SHP77 (cell line): ENCODE data around the gene CFAP43.

Experiments used
- DNase-seq, 2 experiments: peaks; one replicate each; lab custom pipeline; 2025; lab: John Stamatoyannopoulos, UW

Gene CFAP43

DNA sequence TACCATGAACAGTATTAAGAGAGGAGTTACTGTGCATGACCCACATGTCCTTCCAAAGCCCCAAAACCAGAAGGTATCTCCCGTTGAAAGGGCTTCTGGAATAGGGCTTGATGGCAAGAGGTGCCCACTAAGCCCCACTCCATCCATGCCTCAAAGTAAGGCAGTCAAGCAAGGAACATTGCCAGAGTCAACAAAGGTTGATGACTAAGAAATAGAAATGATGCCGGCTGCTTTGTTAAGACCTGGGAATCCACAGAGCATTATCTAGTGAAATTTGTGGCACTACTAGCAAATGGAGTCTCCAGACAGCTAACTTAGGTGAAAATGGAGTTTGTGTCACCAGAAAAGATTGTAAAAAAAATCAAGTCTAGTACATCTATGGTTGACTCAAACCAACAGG is 104.0 kb downstream of the CFAP43 start:
- DNase-seq = no peak

DNA sequence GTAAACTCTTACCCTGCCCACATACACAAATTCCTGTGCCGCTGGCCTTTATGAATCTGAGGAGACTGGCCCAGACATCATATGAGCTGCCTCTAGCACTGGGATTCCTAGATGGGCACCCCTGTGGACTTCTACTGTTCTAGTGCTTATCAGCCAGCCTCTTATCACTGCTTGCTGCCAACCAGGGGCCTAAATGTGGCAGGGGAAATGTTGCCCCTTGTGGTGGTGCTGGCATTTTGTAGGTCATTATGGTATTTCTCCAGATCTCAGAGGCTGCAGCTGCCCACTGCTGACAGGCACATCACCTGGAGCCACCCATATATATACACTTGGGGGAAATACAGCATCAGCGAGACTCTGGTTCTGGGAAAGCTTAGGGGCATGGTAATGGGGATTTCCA is 104.8 kb downstream of the CFAP43 start:
- DNase-seq = peak; percentile 39 to 42

DNA sequence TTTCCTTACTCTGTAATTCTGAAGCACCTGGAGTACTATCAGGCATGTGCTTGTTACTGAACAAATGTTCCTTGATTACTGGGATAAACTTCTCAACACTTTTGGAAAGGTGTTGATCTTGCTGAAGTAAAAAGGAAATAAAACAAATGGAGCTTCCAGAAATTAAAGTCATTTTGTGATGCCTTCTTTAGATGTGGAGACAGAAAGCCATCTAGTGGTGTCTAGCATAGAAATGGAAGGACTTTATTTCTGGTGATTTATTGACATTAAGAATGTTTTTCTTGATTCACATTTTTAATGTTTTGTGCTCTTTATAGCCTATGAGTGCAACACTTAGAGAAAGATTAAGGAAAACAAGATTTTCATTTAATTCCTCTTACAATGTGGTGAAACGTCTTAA is 108.8 kb downstream of the CFAP43 start:
- no peak for DNase-seq

DNA sequence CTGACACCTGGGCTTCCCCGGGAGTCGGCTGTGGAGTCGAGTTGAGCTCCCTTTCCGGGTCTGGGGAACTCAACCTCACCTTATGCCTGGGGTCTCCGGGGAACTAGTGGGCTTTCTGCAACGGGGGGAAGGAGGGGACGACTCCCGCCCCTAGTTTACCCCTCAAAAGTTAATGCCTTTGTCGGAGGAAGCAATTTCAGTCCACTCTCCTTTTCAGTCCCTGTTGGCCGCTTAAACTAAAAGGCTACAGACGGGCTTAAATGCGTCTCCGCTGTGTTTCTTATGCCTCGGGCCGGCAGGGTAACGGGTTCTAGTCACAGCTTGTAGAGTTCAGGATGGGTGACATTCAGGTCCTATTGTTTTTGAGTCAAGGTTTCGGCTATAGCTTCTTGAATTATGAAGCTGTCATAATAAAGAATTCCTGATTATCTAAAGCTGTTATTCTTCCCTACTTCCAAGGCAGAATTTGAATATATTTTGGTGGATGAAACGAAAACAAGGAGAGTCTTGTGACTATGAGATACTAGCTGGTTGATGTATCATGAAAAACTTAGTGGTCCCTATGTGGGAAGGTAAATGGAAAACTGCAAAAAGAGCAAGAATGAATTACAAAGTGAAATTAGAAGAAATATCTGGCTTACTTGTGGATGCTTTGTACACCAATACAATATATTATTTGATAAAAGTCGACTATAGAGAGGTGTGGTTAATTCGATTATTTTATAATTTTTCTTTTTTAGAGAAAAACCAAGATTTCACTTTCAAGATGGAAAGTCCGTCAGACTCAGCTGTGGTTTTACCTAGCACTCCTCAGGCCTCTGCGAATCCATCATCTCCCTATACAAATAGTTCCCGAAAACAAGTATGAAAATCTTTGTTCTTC is 109.7 kb downstream of the CFAP43 start:
- DNase-seq = peak in 1 of 2 experiments; percentile 55

DNA sequence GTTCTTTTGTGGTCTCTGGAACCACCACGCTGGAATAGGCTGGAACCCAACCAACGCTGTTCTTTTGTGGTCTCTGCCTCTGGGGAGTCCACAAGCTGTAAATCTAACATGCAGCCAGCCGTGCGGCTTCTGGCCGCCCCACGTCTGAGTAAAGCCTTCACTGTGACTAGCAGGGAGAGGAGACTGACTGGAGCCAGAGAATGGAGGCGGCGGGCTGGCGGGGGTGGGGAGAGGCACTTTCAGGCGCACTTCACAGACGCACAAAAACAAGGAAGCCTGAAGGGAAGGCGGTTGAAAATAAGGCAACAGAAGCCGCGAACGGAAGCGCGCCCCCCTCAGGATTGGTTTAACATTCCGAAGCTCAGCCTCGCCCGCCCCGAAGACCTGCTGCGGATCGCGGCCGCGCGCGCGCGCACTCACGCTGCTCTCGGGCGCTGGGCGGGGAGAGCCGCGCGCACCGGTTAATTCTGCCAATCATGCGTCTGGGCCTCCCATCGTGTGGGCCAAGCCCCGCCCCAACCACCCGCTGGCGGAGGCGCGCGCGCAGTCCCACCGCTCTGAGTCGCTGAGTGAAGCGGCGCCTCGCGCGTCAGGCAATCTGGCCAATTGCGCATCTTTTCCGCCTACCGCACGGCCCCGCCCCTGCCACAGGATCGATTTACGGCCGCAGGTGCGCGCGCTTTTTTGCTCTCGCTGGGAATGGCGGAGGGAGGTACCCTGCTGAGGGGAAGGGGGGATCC is 110.5 kb downstream of the CFAP43 start, which contains the start of gene SFR1:
TSS of gene SFR1 (plus strand) at position 687 of the 740 bp plus-strand sequence. CDS start at position 700, 13 bp downstream.
- DNase-seq = peak; percentile 97 to 99

DNA sequence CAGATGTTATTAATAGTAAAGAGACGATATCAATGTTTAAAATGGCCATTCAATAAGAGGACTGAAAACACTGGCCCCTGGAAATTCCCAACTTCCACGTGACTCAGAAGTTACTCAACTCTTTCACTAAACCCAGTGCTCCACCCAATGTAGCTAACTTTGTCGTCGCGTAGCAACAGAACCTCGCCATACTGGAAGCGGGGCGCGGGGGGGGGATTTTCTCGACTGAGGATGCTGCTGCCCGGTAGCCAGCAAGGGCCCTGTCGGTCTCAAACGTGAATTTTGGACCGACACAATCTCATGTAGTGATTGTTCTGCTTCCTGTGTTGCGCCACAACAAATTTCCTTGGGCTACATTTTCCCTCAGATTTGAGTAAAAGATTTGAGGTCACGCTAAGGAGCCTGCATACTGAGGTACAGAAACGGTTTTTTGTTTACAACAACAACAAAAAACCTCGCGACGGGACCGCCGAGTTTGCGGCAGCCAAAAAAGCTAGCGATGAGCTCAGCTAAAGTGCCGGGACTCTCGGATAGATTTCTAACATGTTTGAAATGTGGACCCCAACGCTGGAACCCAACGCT is 111.2 kb downstream of the CFAP43 start:
- DNase-seq = peak; percentile 53 to 64

DNA sequence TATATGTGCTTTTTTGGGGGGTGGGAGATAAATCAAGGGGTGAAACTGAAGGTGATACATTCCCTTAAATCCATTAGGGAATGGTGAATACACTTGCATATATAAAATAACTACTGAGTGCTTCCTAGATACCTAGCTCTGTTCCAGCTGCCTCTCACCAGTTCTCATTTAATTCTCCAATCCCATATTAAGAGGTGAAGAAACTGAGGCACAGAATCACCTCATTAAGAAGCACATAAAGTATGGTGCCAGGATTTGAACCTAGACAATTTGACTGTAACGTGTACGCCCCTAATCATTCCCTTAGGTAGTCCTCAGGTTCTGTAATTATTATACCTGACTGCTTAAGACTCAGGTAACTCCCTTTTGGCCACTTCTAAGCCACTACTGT is 111.7 kb downstream of the CFAP43 start:
- DNase-seq = no peak

DNA sequence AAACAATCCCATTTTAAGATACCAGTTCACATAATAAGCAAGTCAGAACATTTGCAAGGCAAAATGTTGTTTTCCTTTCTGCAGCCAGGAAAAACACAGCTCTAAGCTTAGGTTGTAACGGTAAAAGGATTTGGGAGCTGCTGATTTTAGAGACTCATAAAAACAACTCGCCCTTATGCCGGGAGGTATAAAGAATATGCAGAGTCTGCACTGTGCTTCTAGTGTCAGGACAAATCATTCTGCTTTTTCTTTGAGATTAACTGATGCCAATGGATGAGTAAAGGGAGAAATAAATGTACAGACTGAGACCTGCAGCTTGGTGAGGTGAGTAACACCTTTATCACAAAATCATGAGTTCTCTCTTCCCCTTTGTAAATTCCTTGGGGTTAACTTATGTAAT is 112.2 kb downstream of the CFAP43 start:
- no peak for DNase-seq

DNA sequence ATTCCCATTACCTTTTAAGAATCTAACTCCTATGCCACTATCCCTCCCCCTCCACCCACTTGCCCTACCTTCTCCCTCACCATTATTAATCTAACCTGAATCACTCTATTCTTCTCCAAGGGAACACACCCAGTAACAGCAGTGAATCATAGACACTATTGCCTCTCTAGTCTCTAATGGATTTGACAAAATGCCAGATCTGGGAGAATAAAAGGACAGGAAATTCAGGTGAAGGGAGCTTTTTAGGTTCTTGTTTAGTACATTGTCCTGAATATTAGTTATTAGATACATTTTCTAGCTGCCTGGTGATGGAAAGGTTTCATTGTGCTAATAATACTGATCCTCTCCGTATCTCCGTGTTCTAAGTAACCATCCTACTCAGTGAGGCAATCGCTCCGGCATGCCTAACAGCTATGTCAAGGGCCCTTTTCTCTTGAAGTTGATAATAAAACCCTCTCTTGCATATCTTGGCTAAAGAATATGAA is 114.3 kb downstream of the CFAP43 start:
- no peak for DNase-seq

DNA sequence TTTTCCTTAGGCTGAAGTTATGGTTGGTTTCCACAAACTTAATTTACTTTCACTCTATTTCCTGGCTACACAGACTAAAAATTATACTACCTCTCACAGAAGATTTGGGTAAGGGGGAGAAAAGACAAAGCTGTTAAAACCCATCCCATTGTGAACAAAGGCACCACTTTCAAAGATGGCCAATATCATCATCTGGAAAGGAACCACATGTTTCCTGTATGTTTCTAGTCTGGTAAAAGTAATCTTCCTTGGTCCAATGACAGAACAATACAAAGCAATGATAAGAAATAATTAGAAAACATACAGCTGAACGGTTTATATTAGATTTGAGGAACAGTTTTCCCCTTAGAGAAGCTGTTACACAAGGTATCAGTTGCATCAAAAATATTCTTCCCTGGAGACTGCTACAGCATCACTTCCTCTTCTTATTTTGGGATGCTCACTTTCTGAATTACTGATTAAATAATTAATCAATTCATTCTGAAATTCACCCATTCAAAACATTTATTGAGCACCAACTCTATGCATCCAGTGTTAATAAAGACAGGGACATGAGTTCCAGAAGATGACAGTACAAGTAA is 118.7 kb downstream of the CFAP43 start:
- DNase-seq = no peak

DNA sequence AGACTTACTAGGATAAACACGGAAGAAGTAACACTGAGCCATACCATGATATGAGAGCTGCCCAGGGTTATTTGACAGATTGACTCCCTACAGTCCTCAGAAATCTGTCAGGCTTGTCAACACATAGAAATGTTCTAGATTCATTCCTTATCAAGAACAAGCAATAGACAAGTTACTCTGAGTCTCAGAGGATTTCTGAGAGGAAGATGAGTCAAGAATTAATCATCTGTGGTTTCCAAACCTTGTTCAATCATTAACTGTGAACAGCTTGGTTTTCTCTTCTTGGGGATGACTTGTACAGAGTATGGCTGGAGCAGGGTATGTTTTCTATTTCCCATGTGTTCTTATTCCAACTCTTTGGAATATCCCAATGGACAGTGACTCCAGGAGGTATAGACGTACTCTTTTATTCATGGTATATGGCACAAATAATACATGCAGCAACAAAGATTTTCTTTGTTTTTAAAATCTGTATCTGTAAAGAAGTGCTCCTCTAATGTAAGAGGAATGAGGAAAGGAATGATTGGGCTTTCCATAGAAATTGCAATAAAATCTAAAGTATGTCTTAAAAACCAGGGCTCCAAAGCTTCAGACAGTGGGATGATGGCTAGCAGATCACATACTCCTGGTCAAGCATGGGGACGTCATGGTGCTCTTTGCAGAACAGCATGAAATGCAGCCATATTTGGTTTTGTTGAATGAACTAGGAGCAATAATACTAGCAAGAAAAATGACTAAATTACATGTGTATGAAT is 122.1 kb downstream of the CFAP43 start:
- no peak for DNase-seq

DNA sequence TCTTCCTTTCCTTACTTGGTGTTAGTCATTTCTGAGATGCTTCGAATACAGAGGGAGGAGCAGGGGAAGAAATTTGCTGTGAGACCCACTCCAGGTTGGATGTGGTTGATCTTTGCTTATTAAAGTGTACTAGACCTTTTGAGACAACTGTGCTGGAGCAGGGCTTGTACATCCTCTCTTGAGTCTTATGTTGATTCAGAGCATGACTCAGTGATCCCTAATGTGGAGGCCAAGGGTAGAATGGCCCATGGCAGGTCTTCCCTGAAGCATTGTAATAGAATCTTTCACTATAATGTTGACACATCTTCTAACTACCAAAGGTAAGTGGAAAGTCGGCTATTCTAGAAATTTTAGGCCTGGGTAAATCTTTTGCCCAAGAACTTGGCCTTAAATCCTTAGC is 127.2 kb downstream of the CFAP43 start:
- DNase-seq = no peak

DNA sequence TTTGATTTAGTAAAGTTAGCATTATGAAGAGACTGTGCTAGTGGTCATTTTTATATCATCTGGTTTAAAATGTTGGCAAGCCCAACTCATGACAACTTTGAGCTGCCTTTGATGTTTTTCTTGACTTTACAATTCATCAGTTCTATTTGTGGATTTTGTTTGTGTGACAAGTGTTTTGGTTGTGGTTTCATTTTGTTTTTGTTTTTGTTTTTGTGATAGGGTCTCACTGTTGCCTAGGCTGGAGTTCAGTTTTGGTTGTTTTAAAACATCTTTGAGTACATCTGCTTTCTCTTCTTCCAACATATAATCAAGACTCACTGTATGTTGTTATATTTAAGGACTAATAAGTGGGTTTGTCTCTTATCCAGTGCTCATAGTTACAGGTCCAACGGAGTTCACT is 127.7 kb downstream of the CFAP43 start:
- no peak for DNase-seq

DNA sequence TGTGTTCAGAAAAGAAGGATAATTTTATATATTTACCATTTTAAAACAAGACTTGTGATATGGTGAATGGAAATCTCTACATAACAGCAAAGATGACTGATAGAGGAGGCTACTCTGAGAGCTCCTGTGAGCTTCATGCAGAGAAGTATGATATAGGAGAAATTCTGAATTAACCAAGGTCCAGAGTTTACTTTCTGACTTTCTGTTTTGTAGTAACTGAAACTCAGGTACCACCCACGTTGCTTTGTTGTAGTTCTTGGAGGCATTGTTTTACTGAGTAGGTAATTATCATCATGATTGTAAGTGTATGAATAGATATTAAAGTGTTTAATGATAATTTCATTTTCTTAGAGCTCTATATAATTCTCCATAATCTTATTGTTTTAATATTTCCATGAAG is 128.2 kb downstream of the CFAP43 start:
- no peak for DNase-seq

DNA sequence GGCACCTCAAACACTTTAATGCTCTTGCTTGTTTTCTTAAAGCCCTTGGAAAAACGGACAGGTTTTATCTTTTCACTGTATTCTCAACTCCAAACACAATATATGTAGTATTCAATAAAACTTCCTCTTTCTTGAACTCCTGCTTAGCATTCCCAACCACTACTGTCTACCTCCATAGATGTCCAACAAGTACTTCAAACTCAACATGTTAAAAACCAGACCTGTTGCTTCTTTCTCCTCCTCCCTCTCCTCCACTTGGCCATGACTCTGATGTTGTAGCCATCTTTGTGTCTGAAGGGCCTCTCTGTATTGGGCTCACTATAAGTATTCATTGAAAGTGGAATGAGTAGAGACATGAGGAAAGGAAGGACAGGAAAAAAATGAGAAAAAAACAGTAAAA is 130.3 kb downstream of the CFAP43 start:
- DNase-seq = no peak

DNA sequence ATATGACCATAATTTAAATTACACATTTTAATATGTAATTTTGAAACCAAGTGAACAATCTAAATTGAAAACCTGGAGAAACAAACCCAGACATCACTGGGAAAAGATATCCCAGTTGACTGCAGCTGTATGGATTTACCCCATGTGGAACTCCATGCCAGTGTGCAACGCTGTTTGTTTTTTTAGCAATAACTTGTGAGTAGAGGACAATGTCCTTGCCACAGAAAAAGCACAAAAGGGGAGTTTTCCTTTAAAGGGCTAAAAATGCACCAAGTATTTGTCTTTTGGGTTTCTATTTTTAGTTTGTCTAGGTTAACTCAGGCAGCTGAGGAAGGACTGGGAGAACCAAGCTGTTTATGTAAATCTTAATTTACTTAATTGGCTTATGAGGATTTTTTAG is 131.4 kb downstream of the CFAP43 start:
- no peak for DNase-seq

DNA sequence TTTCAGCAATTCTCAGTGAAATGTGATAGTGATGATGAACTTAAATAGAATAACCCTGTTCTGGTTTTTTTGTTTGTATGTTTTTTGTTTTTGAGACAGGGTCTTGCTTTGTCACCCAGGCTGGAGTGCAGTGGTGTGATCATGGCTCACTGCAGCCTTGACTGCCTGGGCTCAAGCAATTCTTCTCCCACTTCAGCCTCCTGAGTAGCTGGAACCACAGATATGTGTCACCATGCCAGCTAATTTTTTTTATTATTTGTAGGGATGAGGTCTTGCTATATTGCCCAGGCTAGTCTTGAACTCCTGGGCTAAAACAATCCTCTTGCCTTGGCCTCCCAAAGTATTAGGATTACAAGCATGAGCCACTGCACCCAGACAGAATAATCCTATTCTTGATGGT is 132.2 kb downstream of the CFAP43 start:
- no peak for DNase-seq

DNA sequence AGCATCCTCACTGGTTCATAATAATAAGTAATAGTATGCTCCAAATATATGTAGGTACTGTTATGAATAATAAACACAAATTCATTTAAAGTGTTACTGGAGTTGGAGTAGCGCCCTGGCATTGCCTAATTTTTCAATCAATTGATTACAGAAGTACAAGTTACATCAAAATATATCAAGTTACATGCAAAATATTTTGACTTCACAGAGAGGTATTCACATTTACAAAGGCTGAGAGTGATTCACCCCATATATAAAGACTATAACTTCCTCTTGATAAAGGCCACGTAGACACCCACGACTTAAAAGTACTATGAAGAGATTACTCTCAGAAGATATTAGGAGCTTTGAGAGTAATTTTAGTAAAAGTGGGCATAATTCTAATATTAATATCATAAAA is 132.9 kb downstream of the CFAP43 start:
- DNase-seq = no peak

DNA sequence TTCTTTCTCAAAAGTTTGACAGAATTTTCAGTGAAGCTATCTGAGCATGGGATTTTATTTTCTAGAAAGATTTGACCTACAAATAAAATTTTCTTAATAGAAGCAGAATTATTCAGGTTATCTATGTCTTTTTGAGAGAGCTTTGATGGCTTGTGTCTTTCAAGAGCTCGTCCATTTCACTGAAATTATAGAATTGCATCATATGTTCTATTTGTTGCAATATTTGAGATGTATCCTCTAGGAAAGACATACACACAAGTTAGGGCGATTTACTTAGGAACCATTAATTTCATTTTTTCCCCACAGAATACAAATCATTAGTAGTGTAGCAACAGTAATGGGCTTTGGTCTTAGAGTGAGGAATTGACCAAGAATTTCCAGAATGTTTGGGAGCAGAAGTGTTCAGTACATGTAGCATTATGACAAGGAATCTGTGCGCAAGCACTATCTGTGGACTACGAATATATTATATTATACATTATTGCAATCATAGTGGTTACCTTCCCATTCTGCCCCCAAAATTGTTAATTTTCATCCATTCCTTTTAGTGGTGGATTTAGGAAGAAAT is 133.7 kb downstream of the CFAP43 start:
- DNase-seq = no peak

DNA sequence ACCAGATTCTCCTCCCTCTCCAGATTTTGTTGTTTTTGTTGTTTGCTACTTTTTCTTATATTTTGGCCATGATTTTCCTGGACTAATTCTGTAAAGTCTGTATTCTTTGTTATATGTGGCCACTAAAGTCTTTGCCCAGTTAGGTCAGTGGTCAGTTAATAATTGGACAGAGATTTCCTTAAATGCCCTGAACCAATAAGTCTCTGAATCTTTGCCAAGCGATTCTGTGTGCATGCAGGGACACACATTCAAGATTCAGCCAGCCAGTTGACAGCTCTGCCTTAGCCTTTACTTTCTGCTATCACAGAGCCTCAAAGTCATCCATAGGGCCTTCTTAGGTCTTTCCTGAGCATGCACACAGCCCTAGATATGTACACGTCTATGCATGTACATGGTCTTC is 135.5 kb downstream of the CFAP43 start:
- no peak for DNase-seq

DNA sequence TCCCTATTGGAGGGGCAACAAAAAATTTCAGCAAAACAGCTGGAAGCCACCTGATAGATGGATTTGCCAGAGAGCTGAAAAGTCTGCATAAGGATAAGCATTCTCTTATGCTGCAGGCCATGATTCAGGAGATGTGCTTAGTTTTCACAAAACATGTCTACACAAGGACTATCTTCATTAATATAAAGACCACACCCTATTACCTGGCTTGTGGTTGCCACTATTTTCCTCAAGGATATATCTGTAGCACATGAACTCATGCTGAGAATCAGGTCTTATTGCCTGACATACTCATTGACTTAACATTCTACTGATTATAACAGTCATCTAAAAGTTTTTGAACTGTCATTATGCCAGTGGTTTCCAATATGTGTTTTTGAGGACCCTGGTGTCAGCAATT is 139.4 kb downstream of the CFAP43 start:
- DNase-seq = no peak
